GM23338 (cell line): Measurements from ENCODE around the gene LIMK2. TPM values are rescaled to one million over a fixed set of nuclear protein-coding genes. Genes with fewer than 3 reads are reported as not detected.
"Not testable (repeated sequence)": the region's sequence is repeated elsewhere in the genome, so short reads cannot be mapped to it uniquely, and the experiment has no call there.

Source experiments
- ATAC-seq: fragments of 200-7000 bp; cut with Tn5 transposase; 3 replicates; pipeline ENCODE4 v1.9.1; 2020
- DNase-seq: peaks from one replicate; pipeline ENCODE4 v3.0.0-alpha.2; 2015; ENCODE audit warnings: low spot score
- H2AFZ ChIP-seq: fragments of 200-600 bp; sonication (generic); 2 replicates; pipeline ENCODE4 v1.8.0; 2016; ENCODE audit warnings: antibody characterized with exemption, mild to moderate bottlenecking, moderate library complexity
- H3F3A ChIP-seq: fragments of 200-600 bp; sonication (generic); replicated peaks from 2 replicates; pipeline ENCODE4 v1.8.0; 2017; ENCODE audit warnings: antibody characterized with exemption, mixed run types, low read depth
- H3K27ac ChIP-seq: fragments of 200-600 bp; sonication (generic); 2 replicates; pipeline ENCODE4 v1.6.1; 2016; ENCODE audit warnings: low read depth
- H3K27me3 ChIP-seq: fragments of 200-600 bp; sonication (generic); 2 replicates; pipeline ENCODE4 v1.8.0; 2016; ENCODE audit warnings: mild to moderate bottlenecking, mixed run types, moderate library complexity; ENCODE audit not compliant: insufficient read depth
- H3K36me3 ChIP-seq: fragments of 200-600 bp; sonication (generic); 2 replicates; pipeline ENCODE4 v1.8.0; 2016; ENCODE audit warnings: mild to moderate bottlenecking; ENCODE audit not compliant: insufficient read depth
- H3K4me1 ChIP-seq: fragments of 200-600 bp; sonication (generic); 2 replicates; pipeline ENCODE4 v1.8.0; 2016; ENCODE audit warnings: mild to moderate bottlenecking, moderate library complexity; ENCODE audit not compliant: insufficient read depth
- H3K4me2 ChIP-seq: fragments of 200-600 bp; sonication (generic); 2 replicates; pipeline ENCODE4 v1.7.1; 2017; ENCODE audit warnings: mixed run types
- H3K4me3 ChIP-seq: fragments of 200-600 bp; sonication (generic); 2 replicates; pipeline ENCODE4 v1.6.1; 2016; ENCODE audit warnings: mixed run types
- H3K79me2 ChIP-seq: fragments of 200-600 bp; sonication (generic); replicated peaks from 2 replicates; pipeline ENCODE4 v1.8.0; 2017; ENCODE audit warnings: mild to moderate bottlenecking; ENCODE audit not compliant: insufficient read depth
- H3K9me2 ChIP-seq: fragments of 200-600 bp; sonication (generic); 2 replicates; pipeline ENCODE4 v1.8.0; 2017; ENCODE audit not compliant: insufficient read depth
- H4K20me1 ChIP-seq: fragments of 200-600 bp; sonication (generic); replicated peaks from 2 replicates; pipeline ENCODE4 v1.8.0; 2017; ENCODE audit warnings: mild to moderate bottlenecking; ENCODE audit not compliant: insufficient read depth
- H3K27ac Mint-ChIP-seq: 2 replicates; pipeline ENCODE4 v1.8.0; 2020; ENCODE audit warnings: inconsistent platforms, mild to moderate bottlenecking, moderate library complexity, mixed read lengths
- H3K27me3 Mint-ChIP-seq: 3 replicates; pipeline ENCODE4 v1.8.0; 2022; ENCODE audit warnings: low read depth, mild to moderate bottlenecking, moderate library complexity, mixed read lengths, inconsistent platforms; ENCODE audit not compliant: insufficient read depth, poor library complexity
- H3K36me3 Mint-ChIP-seq: 3 replicates; pipeline ENCODE4 v1.8.0; 2021; ENCODE audit warnings: low read depth, mild to moderate bottlenecking, inconsistent platforms, moderate library complexity, mixed read lengths
- H3K4me1 Mint-ChIP-seq: 3 replicates; pipeline ENCODE4 v1.8.0; 2020; ENCODE audit warnings: mild to moderate bottlenecking, inconsistent platforms, mixed read lengths
- H3K4me3 Mint-ChIP-seq: 3 replicates; pipeline ENCODE4 v1.8.0; 2021; ENCODE audit warnings: moderate library complexity, mild to moderate bottlenecking, inconsistent platforms, mixed read lengths
- H3K9me3 Mint-ChIP-seq: 3 replicates; pipeline ENCODE4 v1.8.0; 2020; ENCODE audit warnings: moderate library complexity, mild to moderate bottlenecking, inconsistent platforms, mixed read lengths
- CTCF ChIP-seq, 2 experiments: fragments of 200-600 bp in 1 of 2; sonication (generic) in 1 of 2; conservative IDR thresholded peaks; 2 replicates each; pipeline versions ENCODE4 v1.5.1 to v1.6.1; 2016 to 2017; ENCODE audit warnings: antibody characterized with exemption in 2 of 2, low read depth in 2 of 2, mild to moderate bottlenecking in 2 of 2, moderate library complexity in 1 of 2
- ETS1 ChIP-seq: IDR thresholded peaks from 2 replicates; pipeline ENCODE4 v1.6.1; 2016; ENCODE audit warnings: antibody characterized with exemption
- EZH2phosphoT487 ChIP-seq: fragments of 200-600 bp; sonication (generic); IDR thresholded peaks from one replicate; pipeline ENCODE4 v1.8.1; 2018; ENCODE audit warnings: antibody characterized with exemption; ENCODE audit not compliant: unreplicated experiment
- JUNB ChIP-seq: IDR thresholded peaks from one replicate; pipeline ENCODE4 v1.6.1; 2016; ENCODE audit warnings: antibody characterized with exemption; ENCODE audit not compliant: unreplicated experiment
- REST ChIP-seq: IDR thresholded peaks from one replicate; pipeline ENCODE4 v1.6.1; 2018; ENCODE audit warnings: antibody characterized with exemption; ENCODE audit not compliant: unreplicated experiment
- polyA plus RNA-seq: library from polyadenylated mRNA; unstranded; fragments of >200 nt; fragmentation: Nextera tagmentation; extraction: Ambion mirVana; gene quantifications from 2 replicates; pipeline ENCODE4 v1.2.1, GENCODE V29; 2016
- total RNA-seq: library from RNA; depleted of rRNA; stranded (reverse); fragments of >200 nt; shearing (Covaris generic); gene quantifications from 2 replicates; pipeline ENCODE4 v1.2.3, GENCODE V29; 2014

LIMK2 gene
- total and polyA plus RNA-seq, 2 experiments from 2014 or later = 12.5 to 39.8 TPM

- TF ChIP-seq EZH2phosphoT487 (no peak), REST (no peak), JUNB (no peak)
These were observed 19.0 kb upstream of the LIMK2 start (continued) for GRCh38 chr22:31193092-31193491.

GRCh38 chr22:31194681-31195080, 17.4 kb upstream of the LIMK2 start:
- H3K4me3 Mint-ChIP-seq, H3K27me3 ChIP-seq, H3K4me2 ChIP-seq, H3K4me1 ChIP-seq, H3F3A ChIP-seq, H3K79me2 ChIP-seq, ATAC-seq, H3K36me3 ChIP-seq, H3K27me3 Mint-ChIP-seq, H3K4me3 ChIP-seq, H3K4me1 Mint-ChIP-seq, H3K36me3 Mint-ChIP-seq, H3K9me2 ChIP-seq, H3K27ac ChIP-seq, H4K20me1 ChIP-seq, H3K9me3 Mint-ChIP-seq, DNase-seq, H3K27ac Mint-ChIP-seq, H2AFZ ChIP-seq: not testable (repeated sequence)

- Histone ChIP-seq H4K20me1 (no peaks in the 10 kb centered on the region; the same call in 1 of the 2 replicates), H3K79me2 (no peaks in the 10 kb centered on the region), H3K36me3 (no peaks in the 10 kb centered on the region; the same call in 1 of the 2 replicates), H3K27ac (no peak overlapping the region), H2AFZ (no peak overlapping the region), H3K27me3 (no peaks in the 10 kb centered on the region), H3F3A (no peaks in the 10 kb centered on the region), H3K4me3 (no peak overlapping the region), H3K4me1 (no peaks in the 10 kb centered on the region), H3K4me2 (no peak overlapping the region), H3K9me2 (no peaks in the 10 kb centered on the region)
- Mint-ChIP-seq H3K4me3 (no peak overlapping the region), H3K36me3 (no peaks in the 10 kb centered on the region; the same call in 2 of the 3 replicates), H3K9me3 (no peaks in the 10 kb centered on the region), H3K27ac (no peak overlapping the region), H3K4me1 (no peaks in the 10 kb centered on the region), H3K27me3 (no peaks in the 10 kb centered on the region)
- TF ChIP-seq CTCF (conservative IDR thresholded peaks at IDR 0.05; ENCODE audit: low read depth in 2 of 2) (peak; percentile 48 to 59), ETS1 (no peak)
- DNase-seq (peak; percentile 46), ATAC-seq (peak; percentile 76)
These were observed 12.9 kb upstream of the LIMK2 start for GRCh38 chr22:31199187-31199586.

GRCh38 chr22:31204352-31204984, 7.6 kb upstream of the LIMK2 start:
- H3F3A ChIP-seq, H2AFZ ChIP-seq, H3K36me3 ChIP-seq, DNase-seq, H3K4me1 Mint-ChIP-seq, H3K4me3 Mint-ChIP-seq, H3K27me3 ChIP-seq, H3K9me3 Mint-ChIP-seq, H3K27ac ChIP-seq, H3K4me3 ChIP-seq, H3K27ac Mint-ChIP-seq, H4K20me1 ChIP-seq, H3K4me1 ChIP-seq, H3K36me3 Mint-ChIP-seq, H3K4me2 ChIP-seq, H3K79me2 ChIP-seq, ATAC-seq, H3K9me2 ChIP-seq, H3K27me3 Mint-ChIP-seq: not testable (repeated sequence)

GRCh38 chr22:31205059-31205458, 7.0 kb upstream of the LIMK2 start:
- H3K27ac Mint-ChIP-seq, H2AFZ ChIP-seq, H3K4me3 Mint-ChIP-seq, DNase-seq, H3K36me3 ChIP-seq, H3F3A ChIP-seq, H3K9me3 Mint-ChIP-seq, H3K27ac ChIP-seq, H3K27me3 ChIP-seq, H4K20me1 ChIP-seq, H3K9me2 ChIP-seq, H3K27me3 Mint-ChIP-seq, H3K4me3 ChIP-seq, H3K36me3 Mint-ChIP-seq, H3K79me2 ChIP-seq, ATAC-seq, H3K4me1 ChIP-seq, H3K4me1 Mint-ChIP-seq, H3K4me2 ChIP-seq: not testable (repeated sequence)
